GM12878 (cell line): ENCODE results near the gene EBLN1. TPM values are rescaled to one million over a fixed set of nuclear protein-coding genes. Genes with fewer than 3 reads are reported as not detected.

Source experiments
- ATAC-seq: fragments of 200-7000 bp; cut with Tn5 transposase; 3 replicates; pipeline ENCODE4 v1.9.1; 2020; ENCODE audit warnings: mild to moderate bottlenecking, moderate library complexity
- BruUV-seq: library from RNA; stranded (reverse); fragments of 400-500 nt; replicated peaks from 2 replicates; lab custom pipeline; 2021; lab: Mats Ljungman, UMichigan
- CTCF ChIA-PET: fragments of 300-600 bp; sonication (Branson Sonifier 250); formaldehyde crosslinking; extraction: SDS; loops from one replicate; lab custom pipeline; 2021; ENCODE audit warnings: inconsistent platforms; lab: Yijun Ruan, JAX
- POLR2A ChIA-PET: fragments of 350-600 bp; formaldehyde crosslinking; extraction: SDS; loops from one replicate; lab custom pipeline; 2021; ENCODE audit warnings: inconsistent platforms; lab: Charles Lee
- RAD21 ChIA-PET: fragments of 300-600 bp; sonication (Branson Sonifier 250); formaldehyde crosslinking; loops from one replicate; lab custom pipeline; 2023; ENCODE audit warnings: antibody characterized with exemption; ENCODE audit not compliant: unreplicated experiment; lab: Charles Lee
- SMC1A ChIA-PET: fragments of 300-600 bp; sonication (Branson Sonifier 250); formaldehyde crosslinking; loops from one replicate; lab custom pipeline; 2023; ENCODE audit not compliant: unreplicated experiment, uncharacterized antibody; lab: Charles Lee
- DNase-seq: peaks from one replicate; pipeline ENCODE4 v3.0.0-alpha.2; 2011; ENCODE audit warnings: low read depth, low spot score
- FAIRE-seq: peaks from 3 replicates; lab custom pipeline; 2011; peaks lifted over from hg19 to GRCh38; lab: Jason Lieb, UNC
- H2AFZ ChIP-seq: 2 replicates; pipeline ENCODE4 v1.6.0; 2011; ENCODE audit warnings: low read depth, low read length, control low read depth; ENCODE audit not compliant: control insufficient read depth
- H3K27ac ChIP-seq: 2 replicates; pipeline ENCODE4 v1.5.1; 2011; ENCODE audit warnings: control low read depth; ENCODE audit not compliant: control insufficient read depth, insufficient read depth
- H3K27me3 ChIP-seq, 2 experiments: replicated peaks in 1 of 2; 2 replicates each; pipeline versions ENCODE4 v1.6.0 to v1.6.1; 2011; ENCODE audit warnings: low read length in 1 of 2; ENCODE audit not compliant: control insufficient read depth in 2 of 2, insufficient read depth in 2 of 2
- H3K36me3 ChIP-seq, 2 experiments: 2 replicates each; pipeline ENCODE4 v1.5.1; 2011; ENCODE audit warnings: low read length in 1 of 2; ENCODE audit not compliant: control insufficient read depth in 2 of 2, insufficient read depth in 2 of 2
- H3K4me1 ChIP-seq: 2 replicates; pipeline ENCODE4 v1.6.1; 2011; ENCODE audit warnings: mild to moderate bottlenecking, low read length, moderate library complexity, mixed read lengths; ENCODE audit not compliant: control insufficient read depth, insufficient read depth
- H3K4me2 ChIP-seq: 2 replicates; pipeline ENCODE4 v1.6.0; 2011; ENCODE audit warnings: control low read depth; ENCODE audit not compliant: control insufficient read depth, insufficient read depth
- H3K4me3 ChIP-seq: fragments of 200-600 bp; sonication (generic); 2 replicates; pipeline ENCODE4 v1.5.1; 2016
- H3K79me2 ChIP-seq: 2 replicates; pipeline ENCODE4 v1.6.0; 2011; ENCODE audit warnings: low read length; ENCODE audit not compliant: control insufficient read depth, insufficient read depth
- H3K9ac ChIP-seq: 2 replicates; pipeline ENCODE4 v1.8.0; 2011; ENCODE audit warnings: low read length, control low read depth, mixed read lengths; ENCODE audit not compliant: control insufficient read depth, insufficient read depth
- H3K9me3 ChIP-seq: replicated peaks from 3 replicates; pipeline ENCODE4 v1.5.1; 2011; ENCODE audit warnings: mild to moderate bottlenecking, low read length; ENCODE audit not compliant: control insufficient read depth, insufficient read depth
- H4K20me1 ChIP-seq: 2 replicates; pipeline ENCODE4 v1.6.0; 2011; ENCODE audit not compliant: control insufficient read depth, insufficient read depth
- CTCF ChIP-seq, 3 experiments: IDR thresholded peaks in 2 of 3; conservative IDR thresholded peaks in 1 of 3; 2 replicates each; pipeline ENCODE4 v1.5.1; 2011; ENCODE audit warnings: low read depth in 3 of 3, low read length in 3 of 3, mild to moderate bottlenecking in 3 of 3, control low read depth in 2 of 3, moderate library complexity in 2 of 3, inconsistent platforms in 1 of 3, mixed read lengths in 1 of 3; ENCODE audit not compliant: control insufficient read depth in 2 of 3, insufficient read depth in 1 of 3; ENCODE audit errors: extremely low read depth in 1 of 3
- JUNB ChIP-seq: IDR thresholded peaks from 2 replicates; pipeline ENCODE4 v1.6.1; 2016; ENCODE audit warnings: antibody characterized with exemption, mild to moderate bottlenecking
- KAT2A ChIP-seq: conservative IDR thresholded peaks from 2 replicates; pipeline ENCODE4 v1.6.1; 2011; ENCODE audit warnings: low read depth, low read length; ENCODE audit not compliant: control insufficient read depth
- POLR2A ChIP-seq: IDR thresholded peaks from 2 replicates; pipeline ENCODE4 v1.6.1; 2011; ENCODE audit warnings: low read depth, mild to moderate bottlenecking, low read length
- SIX5 ChIP-seq: IDR thresholded peaks from 2 replicates; pipeline ENCODE4 v1.6.1; 2011; ENCODE audit warnings: mild to moderate bottlenecking, low read depth, low read length, moderate library complexity; ENCODE audit not compliant: severe bottlenecking
- ZBTB11 ChIP-seq: fragments of 450-650 bp; formaldehyde crosslinking; IDR thresholded peaks from 2 replicates; pipeline ENCODE4 v1.5.0; 2022; ENCODE audit warnings: mild to moderate bottlenecking, missing genetic modification characterization
- ZNF622 ChIP-seq: fragments of 450-650 bp; IDR thresholded peaks from 2 replicates; pipeline ENCODE4 v1.6.1; 2017; ENCODE audit warnings: mild to moderate bottlenecking, inconsistent platforms
- WGBS: methylation state at CpG from one replicate; pipeline ENCODE4 v1.1.6; 2016; ENCODE audit warnings: low lambda C conversion rate; ENCODE audit not compliant: insufficient replicate concordance, insufficient coverage; ENCODE audit errors: missing lambda C conversion rate; 5-methylcytosine and 5-hydroxymethylcytosine counted together
- in situ Hi-C: fragments of 300-500 bp; cut with MboI; formaldehyde crosslinking; loops from 9 replicates; pipeline ENCODE4 v1.14.3; 2018; ENCODE audit warnings: mixed read lengths
- intact Hi-C: fragments of 100-400 bp; cut with micrococcal nuclease; formaldehyde crosslinking; loops from one replicate; pipeline ENCODE4 v1.14.2; 2022; ENCODE audit not compliant: unreplicated experiment
- polyA plus RNA-seq, 11 experiments: library from polyadenylated mRNA; depleted of rRNA in 4 of 11; unstranded in 6 of 11; stranded (reverse) in 5 of 11; fragments of >200 nt; fragmentation: Nextera tagmentation in 4 of 11; fragmentation: Illumina TruSeq in 1 of 11; extraction: Ambion mirVana in 4 of 11; extraction: Trizol in 1 of 11; gene quantifications; 1 replicate in 1 of 11; 2 replicates in 10 of 11; pipeline versions ENCODE4 v1.2.1 to v1.2.3, GENCODE V29; 2011 to 2016; ENCODE audit warnings: inconsistent platforms in 2 of 11, missing spikeins in 2 of 11, low read depth in 1 of 11
- total RNA-seq, 4 experiments: library from RNA; depleted of rRNA in 3 of 4; stranded (reverse); fragments of >200 nt in 3 of 4; fragmentation: Illumina TruSeq in 1 of 4; extraction: Trizol in 1 of 4; gene quantifications; 2 replicates each; pipeline versions ENCODE4 v1.2.1 to v1.2.3, GENCODE V29; 2013 to 2021

The EBLN1 gene
- total and polyA plus RNA-seq, 10 of the 15 experiments (the other 5 are each of a cell fraction or from before 2014, with no cell fraction given), result not detected

- Histone ChIP-seq H4K20me1 (no peaks in the 10 kb centered on the region), H3K27ac (no peak overlapping the region), H2AFZ (no peak overlapping the region), H3K27me3 (no peaks in the 10 kb centered on the region), H3K4me3 (no peak overlapping the region), H3K4me2 (no peak overlapping the region), H3K79me2 (no peaks in the 10 kb centered on the region), H3K9ac (no peak overlapping the region), H3K36me3 (no peaks in the 10 kb centered on the region), H3K4me1 (no peaks in the 10 kb centered on the region), H3K9me3 (no peaks in the 10 kb centered on the region)
- ChIA-PET POLR2A (no interaction called here), SMC1A (interaction anchor here (1.0 kb wide), 1 partner anchor 105 kb away, joined by 3 read pairs; no protein-coding TSS in a partner anchor), RAD21 (no interaction called here), CTCF (no interaction called here)
- intact Hi-C loops, result no loop called here
- WGBS, result 43% methylated on average over 3 of the region's 3 CpGs
- no peak for TF ChIP-seq SIX5
- no peak for TF ChIP-seq JUNB
- TF ChIP-seq KAT2A, result no peak
- no peak for TF ChIP-seq ZNF622
- no peak for TF ChIP-seq POLR2A
- 0 out of 6 replicates have a peak, but pooled peaks of 2 of the 3 experiments have one; percentile 1 to 8 for TF ChIP-seq CTCF (IDR thresholded peaks at IDR 0.05 in 2 of 3, conservative IDR thresholded peaks at IDR 0.05 in 1 of 3; ENCODE audit: control insufficient read depth in 2 of 3, extremely low read depth in 1 of 3, insufficient read depth in 1 of 3, low read depth in 3 of 3, low read length in 3 of 3)
- no peak for TF ChIP-seq ZBTB11 (CRISPR knock-in tag)
- FAIRE-seq (no peak), ATAC-seq (no peak), DNase-seq (no peak)
- in situ Hi-C loops, result no loop called here
- BruUV-seq, result no TSS peak
Measured at GRCh38 chr10:22244855-22245254, 27.0 kb upstream of the EBLN1 start.
